SK-N-SH treated with all-trans-retinoic acid at 6 μM for 48 hours (cell line): ENCODE data around the gene BRICD5.

ENCODE experiments used
- ATAC-seq: fragments of 200-7000 bp; cut with Tn5 transposase; 3 replicates; pipeline ENCODE4 v1.9.1; 2020; ENCODE audit warnings: mild to moderate bottlenecking, moderate library complexity
- ARNTL ChIP-seq: fragments of 450-650 bp; formaldehyde crosslinking; IDR thresholded peaks from 2 replicates; pipeline ENCODE4 v1.5.0; 2020; ENCODE audit warnings: low read depth, mild to moderate bottlenecking, moderate library complexity, borderline replicate concordance
- BACH2 ChIP-seq: fragments of 250-450 bp; sonication (Bioruptor Pico); IDR thresholded peaks from 2 replicates; pipeline ENCODE4 v1.9.0; 2021; ENCODE audit warnings: mild to moderate bottlenecking, borderline replicate concordance
- CREB5 ChIP-seq: fragments of 250-450 bp; sonication (Bioruptor Pico); IDR thresholded peaks from 2 replicates; pipeline ENCODE4 v1.5.1; 2020; ENCODE audit warnings: low read depth, mild to moderate bottlenecking, moderate library complexity
- CSDC2 ChIP-seq: fragments of 250-450 bp; sonication (Bioruptor Pico); IDR thresholded peaks from 2 replicates; pipeline ENCODE4 v1.5.0; 2020; ENCODE audit warnings: mild to moderate bottlenecking, moderate library complexity
- CSRNP3 ChIP-seq: fragments of 250-450 bp; sonication (Bioruptor Pico); IDR thresholded peaks from 2 replicates; pipeline ENCODE4 v1.5.1; 2021; ENCODE audit warnings: mild to moderate bottlenecking, moderate library complexity
- ESRRG ChIP-seq: fragments of 250-450 bp; sonication (Bioruptor Pico); IDR thresholded peaks from 2 replicates; pipeline ENCODE4 v1.6.1; 2021; ENCODE audit warnings: mild to moderate bottlenecking
- GLIS3 ChIP-seq: fragments of 250-450 bp; sonication (Bioruptor Pico); IDR thresholded peaks from 2 replicates; pipeline ENCODE4 v1.5.0; 2020; ENCODE audit warnings: mild to moderate bottlenecking, moderate library complexity
- ISL1 ChIP-seq: fragments of 250-450 bp; sonication (Bioruptor Pico); IDR thresholded peaks from 2 replicates; pipeline ENCODE4 v2.1.2; 2022; ENCODE audit warnings: mild to moderate bottlenecking, moderate library complexity
- OSR1 ChIP-seq: fragments of 250-450 bp; sonication (Bioruptor Pico); IDR thresholded peaks from 2 replicates; pipeline ENCODE4 v1.8.0; 2022; ENCODE audit warnings: moderate library complexity, mild to moderate bottlenecking, inconsistent platforms
- PATZ1 ChIP-seq: fragments of 250-450 bp; sonication (Bioruptor Pico); IDR thresholded peaks from 2 replicates; pipeline ENCODE4 v1.8.0; 2020; ENCODE audit warnings: mild to moderate bottlenecking, moderate library complexity, borderline replicate concordance
- POU6F1 ChIP-seq: fragments of 250-450 bp; sonication (Bioruptor Pico); IDR thresholded peaks from 2 replicates; pipeline ENCODE4 v1.8.0; 2021; ENCODE audit warnings: low read depth, mild to moderate bottlenecking, moderate library complexity, borderline replicate concordance
- RARB ChIP-seq: fragments of 250-450 bp; sonication (Bioruptor Pico); IDR thresholded peaks from 2 replicates; pipeline ENCODE4 v1.8.0; 2021; ENCODE audit warnings: mild to moderate bottlenecking, moderate library complexity
- SNAI2 ChIP-seq: fragments of 250-450 bp; sonication (Bioruptor Pico); IDR thresholded peaks from 2 replicates; pipeline ENCODE4 v1.5.0; 2020; ENCODE audit warnings: mild to moderate bottlenecking, moderate library complexity
- TCF4 ChIP-seq: fragments of 250-450 bp; sonication (Bioruptor Pico); IDR thresholded peaks from 2 replicates; pipeline ENCODE4 v1.8.0; 2021; ENCODE audit warnings: mild to moderate bottlenecking, moderate library complexity, borderline replicate concordance
- TOX ChIP-seq: fragments of 250-450 bp; sonication (Bioruptor Pico); IDR thresholded peaks from 2 replicates; pipeline ENCODE4 v1.8.0; 2021; ENCODE audit warnings: mild to moderate bottlenecking, moderate library complexity, borderline replicate concordance
- TSHZ2 ChIP-seq: fragments of 250-450 bp; sonication (Bioruptor Pico); IDR thresholded peaks from 2 replicates; pipeline ENCODE4 v1.5.0; 2020; ENCODE audit warnings: mild to moderate bottlenecking, moderate library complexity
- ZC3H10 ChIP-seq: fragments of 250-450 bp; sonication (Bioruptor Pico); IDR thresholded peaks from 2 replicates; pipeline ENCODE4 v1.5.1; 2021; ENCODE audit warnings: mild to moderate bottlenecking, moderate library complexity
- ZFP3 ChIP-seq: fragments of 250-450 bp; sonication (Bioruptor Pico); IDR thresholded peaks from 2 replicates; pipeline ENCODE4 v1.5.0; 2020; ENCODE audit warnings: mild to moderate bottlenecking, moderate library complexity
- ZNF565 ChIP-seq: fragments of 450-650 bp; formaldehyde crosslinking; conservative IDR thresholded peaks from 2 replicates; pipeline ENCODE4 v1.5.0; 2020; ENCODE audit warnings: low read depth, mild to moderate bottlenecking, moderate library complexity
- ZNF70 ChIP-seq: fragments of 450-650 bp; formaldehyde crosslinking; IDR thresholded peaks from 2 replicates; pipeline ENCODE4 v1.5.0; 2020; ENCODE audit warnings: mild to moderate bottlenecking, moderate library complexity
- ZNF8 ChIP-seq: fragments of 450-650 bp; formaldehyde crosslinking; IDR thresholded peaks from 2 replicates; pipeline ENCODE4 v1.5.0; 2020; ENCODE audit warnings: mild to moderate bottlenecking, moderate library complexity

Gene BRICD5

GRCh38 chr16:2244301-2244700 lies 33.6 kb upstream of the BRICD5 start (continued):
- no peak for TF ChIP-seq ZNF70 (CRISPR knock-in tag)

GRCh38 chr16:2243781-2244180 lies 33.1 kb upstream of the BRICD5 start:
- no peak for TF ChIP-seq ZNF8 (CRISPR knock-in tag)
- no peak for TF ChIP-seq BACH2 (CRISPR knock-in tag)
- no peak for TF ChIP-seq ESRRG (CRISPR knock-in tag)
- TF ChIP-seq CSRNP3 (CRISPR knock-in tag), result no peak
- no peak for TF ChIP-seq ZNF565 (CRISPR knock-in tag)
- TF ChIP-seq CSDC2 (CRISPR knock-in tag), result no peak
- no peak for TF ChIP-seq ISL1
- TF ChIP-seq SNAI2 (CRISPR knock-in tag), result no peak
- no peak for TF ChIP-seq ZFP3 (CRISPR knock-in tag)
- TF ChIP-seq TSHZ2 (CRISPR knock-in tag), result no peak
- no peak for TF ChIP-seq CREB5 (CRISPR knock-in tag)
- no peak for TF ChIP-seq POU6F1 (CRISPR knock-in tag)
- TF ChIP-seq TCF4 (CRISPR knock-in tag), result no peak
- no peak for TF ChIP-seq OSR1 (CRISPR knock-in tag)
- TF ChIP-seq PATZ1 (CRISPR knock-in tag), result no peak
- no peak for TF ChIP-seq TOX (CRISPR knock-in tag)
- TF ChIP-seq, all 23 proteins: peak for 0

GRCh38 chr16:2243031-2243528 lies 32.4 kb upstream of the BRICD5 start:
- no peak; the same call in 2 of the 3 replicates for ATAC-seq
- TF ChIP-seq BACH2 (CRISPR knock-in tag), result no peak
- no peak for TF ChIP-seq POU6F1 (CRISPR knock-in tag)
- no peak for TF ChIP-seq ZNF8 (CRISPR knock-in tag)
- TF ChIP-seq CSRNP3 (CRISPR knock-in tag), result no peak
- TF ChIP-seq GLIS3 (CRISPR knock-in tag), result no peak
- TF ChIP-seq RARB (CRISPR knock-in tag), result no peak
- TF ChIP-seq TOX (CRISPR knock-in tag), result no peak
- no peak for TF ChIP-seq PATZ1 (CRISPR knock-in tag)
- TF ChIP-seq ISL1, result no peak
- TF ChIP-seq ZC3H10 (CRISPR knock-in tag), result no peak
- no peak for TF ChIP-seq ARNTL (CRISPR knock-in tag)
- no peak for TF ChIP-seq TCF4 (CRISPR knock-in tag)

More at GRCh38 chr16:2243781-2244180, 33.1 kb upstream of the BRICD5 start:
- ATAC-seq, result no peak
